B cell (primary cell): ENCODE measurements around the gene DCUN1D2. TPM values are rescaled to one million over a fixed set of nuclear protein-coding genes. Genes with fewer than 3 reads are reported as not detected.

ENCODE experiments used
- ATAC-seq: fragments of 200-7000 bp; cut with Tn5 transposase; one replicate; pipeline ENCODE4 v1.10.0; 2021; ENCODE audit warnings: low read depth, mild to moderate bottlenecking, moderate number of reproducible peaks, moderate library complexity
- CTCF ChIA-PET: fragments of 350-600 bp; sonication (Branson Sonifier 250); formaldehyde crosslinking; loops from one replicate; lab custom pipeline; 2021; ENCODE audit warnings: antibody characterized with exemption, inconsistent platforms; lab: Charles Lee
- POLR2A ChIA-PET: fragments of 350-600 bp; sonication (Branson Sonifier 250); formaldehyde crosslinking; loops from one replicate; lab custom pipeline; 2021; ENCODE audit warnings: antibody characterized with exemption; lab: Charles Lee
- DNase-seq: peaks from one replicate; pipeline ENCODE4 v3.0.0; 2013
- H2AFZ ChIP-seq: 2 replicates; pipeline ENCODE4 v1.6.1; 2012; ENCODE audit warnings: mild to moderate bottlenecking, low read depth, low read length; ENCODE audit not compliant: insufficient read depth, poor library complexity, severe bottlenecking
- H3K27ac ChIP-seq, 2 donors: 1 replicate in 1 of 2; 2 replicates in 1 of 2; pipeline ENCODE4 v1.5.1; 2012 to 2013; ENCODE audit warnings: low read length in 2 of 2, mild to moderate bottlenecking in 2 of 2, moderate library complexity in 1 of 2
- H3K27me3 ChIP-seq, 4 experiments: fragments of 200-600 bp in 1 of 4; sonication (generic) in 1 of 4; replicated peaks in 1 of 4; 1 replicate in 2 of 4; 2 replicates in 2 of 4; pipeline versions ENCODE4 v1.6.1 to v1.7.0; 2013 to 2016; ENCODE audit warnings: low read length in 3 of 4, mild to moderate bottlenecking in 2 of 4, mixed read lengths in 1 of 4, moderate library complexity in 1 of 4; ENCODE audit not compliant: insufficient read depth in 4 of 4, control insufficient read depth in 3 of 4; ENCODE audit errors: control extremely low read depth in 1 of 4
- H3K36me3 ChIP-seq, 2 experiments: replicated peaks in 1 of 2; 1 replicate in 1 of 2; 2 replicates in 1 of 2; pipeline versions ENCODE4 v1.6.1 to v1.7.1; 2013; ENCODE audit warnings: low read length in 1 of 2; ENCODE audit not compliant: insufficient read depth in 2 of 2, control insufficient read depth in 1 of 2; ENCODE audit errors: control extremely low read depth in 1 of 2, extremely low read depth in 1 of 2
- H3K4me1 ChIP-seq, 2 donors: fragments of 200-600 bp in 1 of 2; sonication (generic) in 1 of 2; 1 replicate in 1 of 2; 2 replicates in 1 of 2; pipeline versions ENCODE4 v1.5.1 to v1.6.1; 2013 to 2017; ENCODE audit warnings: low read length in 2 of 2; ENCODE audit not compliant: control insufficient read depth in 2 of 2, insufficient read depth in 2 of 2
- H3K4me2 ChIP-seq: replicated peaks from 2 replicates; pipeline ENCODE3; 2012; ENCODE audit warnings: mild to moderate bottlenecking, low read depth, low read length; ENCODE audit not compliant: poor library complexity, severe bottlenecking
- H3K4me3 ChIP-seq, 5 experiments: fragments of 200-600 bp in 1 of 5; sonication (generic) in 1 of 5; 1 replicate in 3 of 5; 2 replicates in 2 of 5; pipeline versions ENCODE4 v1.5.1 to v1.7.0; 2011 to 2016; ENCODE audit warnings: low read length in 4 of 5, mild to moderate bottlenecking in 4 of 5, low read depth in 2 of 5, control low read depth in 1 of 5, moderate library complexity in 1 of 5; ENCODE audit not compliant: insufficient read depth in 1 of 5; ENCODE audit errors: control extremely low read depth in 1 of 5, extremely low read depth in 1 of 5
- H3K79me2 ChIP-seq: fragments of 200-600 bp; sonication (generic); one replicate; pipeline ENCODE4 v1.6.0; 2016; ENCODE audit warnings: low read length; ENCODE audit not compliant: control insufficient read depth, insufficient read depth
- H3K9ac ChIP-seq: fragments of 200-600 bp; sonication (generic); 2 replicates; pipeline ENCODE4 v1.6.1; 2017; ENCODE audit warnings: mild to moderate bottlenecking, low read length, moderate library complexity
- H3K9me3 ChIP-seq, 3 donors: one replicate each; pipeline versions ENCODE4 v1.6.1 to v1.7.1; 2013; ENCODE audit warnings: low read length in 2 of 3; ENCODE audit not compliant: control insufficient read depth in 2 of 3, insufficient read depth in 1 of 3; ENCODE audit errors: control extremely low read depth in 1 of 3
- H4K20me1 ChIP-seq: 2 replicates; pipeline ENCODE4 v1.6.0; 2012; ENCODE audit warnings: mild to moderate bottlenecking, low read length; ENCODE audit not compliant: insufficient read depth, control insufficient read depth, poor library complexity, severe bottlenecking
- H3K27ac Mint-ChIP-seq: one replicate; pipeline ENCODE4 v1.8.0; 2021; ENCODE audit warnings: mixed read lengths
- H3K27me3 Mint-ChIP-seq: one replicate; pipeline ENCODE4 v1.8.0; 2021; ENCODE audit warnings: mixed read lengths
- H3K4me1 Mint-ChIP-seq: one replicate; pipeline ENCODE4 v1.8.0; 2021; ENCODE audit warnings: mixed read lengths
- H3K4me3 Mint-ChIP-seq: one replicate; pipeline ENCODE4 v1.8.0; 2021; ENCODE audit warnings: mixed read lengths
- H3K9me3 Mint-ChIP-seq: one replicate; pipeline ENCODE4 v1.8.0; 2022; ENCODE audit warnings: mixed read lengths; ENCODE audit not compliant: insufficient read depth
- CTCF ChIP-seq: fragments of 200-600 bp; IDR thresholded peaks from one replicate; pipeline ENCODE4 v1.8.0; 2022; ENCODE audit warnings: antibody characterized with exemption, mild to moderate bottlenecking
- EZH2 ChIP-seq: IDR thresholded peaks from 2 replicates; pipeline ENCODE4 v1.6.1; 2012; ENCODE audit warnings: borderline replicate concordance, low read depth, mild to moderate bottlenecking, moderate library complexity, low read length; ENCODE audit not compliant: insufficient read depth, poor library complexity, severe bottlenecking
- WGBS: methylation state at CpG from one replicate; pipeline ENCODE4 v1.1.5; 2013; ENCODE audit warnings: missing lambda C conversion rate; ENCODE audit not compliant: insufficient coverage; 5-methylcytosine and 5-hydroxymethylcytosine counted together
- intact Hi-C: fragments of 100-400 bp; cut with micrococcal nuclease; formaldehyde crosslinking; loops from one replicate; pipeline ENCODE4 v1.10.0; 2022
- polyA plus RNA-seq: library from polyadenylated mRNA; depleted of rRNA; stranded (reverse); fragments of >200 nt; gene quantifications from 2 replicates; pipeline ENCODE4 v1.2.3, GENCODE V29; 2012
- total RNA-seq, 2 donors: library from RNA; stranded (reverse); fragments of 120-200 nt in 1 of 2; gene quantifications; 1 replicate in 1 of 2; 2 replicates in 1 of 2; pipeline versions ENCODE4 v1.2.3 to v1.2.4, GENCODE V29; 2013 to 2022

DCUN1D2 gene
- total and polyA plus RNA-seq, 2 donors (not counting 1 experiment from before 2014, with no cell fraction given): 15.3 to 41.3 TPM

DNA sequence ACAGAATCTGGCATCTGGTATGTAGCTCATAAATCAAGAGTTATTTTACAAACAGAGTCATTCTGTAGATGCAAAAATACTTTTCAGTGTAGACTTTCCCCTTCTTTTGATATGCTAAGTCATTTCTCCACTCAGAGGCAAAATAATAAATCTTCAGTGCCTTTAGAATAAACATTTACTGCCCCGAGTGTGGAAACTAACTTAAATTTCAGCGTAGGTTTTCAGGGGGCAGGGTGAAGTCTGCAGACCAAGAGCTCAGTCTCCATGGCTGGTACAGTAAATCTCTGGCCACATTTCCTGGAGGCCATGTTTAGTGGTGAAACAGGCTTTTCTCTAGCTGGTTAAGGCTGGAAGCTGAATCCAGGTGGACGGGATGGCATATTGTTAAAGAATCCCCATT, 24.1 kb downstream of the DCUN1D2 start:
- ATAC-seq: no peak
- intact Hi-C loops: no loop called here
- Histone ChIP-seq H4K20me1 (no peaks in the 10 kb centered on the region), H3K27ac (no peak overlapping the region), H3K9me3 (no peaks in the 10 kb centered on the region), H3K36me3 (peaks cover 0 to 6% of the 10 kb centered on the region in 2 experiments), H3K9ac (no peak overlapping the region), H3K4me1 (no peaks in the 10 kb centered on the region), H3K27me3 (no peaks in the 10 kb centered on the region), H3K4me3 (no peak overlapping the region), H3K79me2 (no peaks in the 10 kb centered on the region), H2AFZ (no peak overlapping the region), H3K4me2 (no peak overlapping the region)
- ChIA-PET CTCF (interaction anchor here (2.6 kb wide), 1 partner anchor 15 kb away, joined by 9 read pairs; no protein-coding TSS in a partner anchor), POLR2A (no interaction called here)
- no peak for TF ChIP-seq EZH2
- TF ChIP-seq CTCF: no peak
- no peak for DNase-seq
- no peaks in the 10 kb centered on the region for H3K27me3 Mint-ChIP-seq
- H3K9me3 Mint-ChIP-seq: no peaks in the 10 kb centered on the region
- no peaks in the 10 kb centered on the region for H3K4me1 Mint-ChIP-seq
- no peak overlapping the region for H3K4me3 Mint-ChIP-seq
- 83% methylated on average over 1 of the region's 3 CpGs for WGBS
- H3K27ac Mint-ChIP-seq: no peak overlapping the region

DNA sequence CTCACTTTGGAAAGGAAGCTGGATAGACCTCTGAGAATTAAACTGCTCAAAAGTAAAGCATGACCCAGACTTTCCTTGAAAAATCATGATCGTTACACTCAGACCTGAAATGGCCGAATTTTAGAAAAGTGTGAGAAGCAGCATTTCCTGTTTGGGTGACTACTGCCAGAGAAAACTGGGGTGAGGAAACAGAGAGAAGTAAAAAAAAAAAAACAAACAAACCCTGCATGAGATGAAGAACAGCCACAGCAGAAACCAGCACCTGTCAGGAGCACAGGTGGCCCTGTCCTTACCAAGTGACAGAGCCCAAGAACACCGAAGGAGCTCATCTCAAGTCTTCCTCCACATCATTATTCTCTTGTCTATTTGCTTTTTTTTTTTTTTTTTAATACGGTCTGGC, 25.2 kb downstream of the DCUN1D2 start:
- TF ChIP-seq EZH2: no peak
- TF ChIP-seq CTCF: no peak
- no CpG with 5 or more reads among the region's 4 CpGs for WGBS
- intact Hi-C loops: no loop called here
- POLR2A ChIA-PET: no interaction called here
- CTCF ChIA-PET: interaction anchor here (0.5 to 2.6 kb wide), 2 partner anchors 14 to 295 kb away, joined by 3 to 9 read pairs; no protein-coding TSS in a partner anchor
- Histone ChIP-seq H3K27me3 (no peaks in the 10 kb centered on the region), H3K27ac (no peak overlapping the region), H3K4me2 (no peak overlapping the region), H3K79me2 (no peaks in the 10 kb centered on the region), H4K20me1 (no peaks in the 10 kb centered on the region), H3K9me3 (no peaks in the 10 kb centered on the region), H3K9ac (no peak overlapping the region), H3K36me3 (peaks cover 0 to 9% of the 10 kb centered on the region in 2 experiments), H3K4me3 (no peak overlapping the region), H3K4me1 (no peaks in the 10 kb centered on the region), H2AFZ (no peak overlapping the region)
- H3K27ac Mint-ChIP-seq: no peak overlapping the region
- DNase-seq: no peak
- H3K4me3 Mint-ChIP-seq: no peak overlapping the region
- H3K9me3 Mint-ChIP-seq: no peaks in the 10 kb centered on the region
- no peaks in the 10 kb centered on the region for H3K27me3 Mint-ChIP-seq
- H3K4me1 Mint-ChIP-seq: no peaks in the 10 kb centered on the region
- ATAC-seq: no peak
